GM21825 (cell line): ENCODE data around the gene FBN1.

Source experiments
- ATAC-seq: cut with Tn5 transposase; IDR thresholded peaks from one replicate; pipeline ENCODE4 v1.9.1; 2021; ENCODE audit warnings: mild to moderate bottlenecking, moderate library complexity; ENCODE audit not compliant: unreplicated experiment

The FBN1 gene

GRCh38 chr15:48556159-48556897 is 89.2 kb downstream of the FBN1 start:
- no peak for ATAC-seq

GRCh38 chr15:48555241-48555881 is 90.1 kb downstream of the FBN1 start:
- no peak for ATAC-seq

DNA sequence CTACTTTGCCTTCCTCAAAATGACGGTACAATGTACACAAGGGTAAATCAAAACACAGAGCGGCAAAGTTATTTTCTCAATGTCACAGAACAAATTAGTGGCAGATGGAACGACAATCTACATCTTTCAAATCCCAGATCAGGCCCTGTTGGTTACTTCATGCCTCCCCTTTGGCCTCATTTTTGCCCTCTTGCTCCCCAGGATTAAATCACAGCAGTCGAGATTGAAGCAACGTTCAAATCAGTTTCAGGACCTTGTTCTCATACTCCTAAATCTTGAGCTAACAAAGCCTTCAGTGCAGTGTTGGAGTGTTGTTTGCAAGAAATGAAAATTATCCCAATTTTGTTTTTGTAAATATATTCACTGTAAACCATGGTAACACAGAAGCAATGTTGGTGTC is 91.4 kb downstream of the FBN1 start:
- no peak for ATAC-seq

DNA sequence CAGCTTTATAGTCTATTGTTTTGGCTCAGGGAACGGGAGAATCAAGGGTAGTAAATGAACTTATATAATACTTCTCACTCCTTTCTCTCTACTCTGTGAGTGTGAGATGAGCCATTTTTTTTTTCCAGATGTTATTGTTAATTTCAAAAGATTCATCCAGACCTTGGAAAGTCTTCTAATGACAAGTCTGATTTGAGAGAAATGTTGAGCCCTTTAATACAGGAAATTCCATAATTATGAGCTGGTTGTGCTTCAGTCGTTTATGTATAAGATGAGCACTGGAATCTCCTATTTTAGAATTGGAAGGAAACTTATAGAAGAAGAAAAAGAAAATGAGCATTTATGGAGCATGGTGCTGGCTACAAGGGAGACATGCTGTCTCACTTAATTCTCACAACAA is 92.0 kb downstream of the FBN1 start:
- no peak for ATAC-seq

GRCh38 chr15:48550822-48551525 is 94.5 kb downstream of the FBN1 start:
- no peak for ATAC-seq

- no peak for ATAC-seq
These were observed 97.1 kb downstream of the FBN1 start for GRCh38 chr15:48548455-48548854.

DNA sequence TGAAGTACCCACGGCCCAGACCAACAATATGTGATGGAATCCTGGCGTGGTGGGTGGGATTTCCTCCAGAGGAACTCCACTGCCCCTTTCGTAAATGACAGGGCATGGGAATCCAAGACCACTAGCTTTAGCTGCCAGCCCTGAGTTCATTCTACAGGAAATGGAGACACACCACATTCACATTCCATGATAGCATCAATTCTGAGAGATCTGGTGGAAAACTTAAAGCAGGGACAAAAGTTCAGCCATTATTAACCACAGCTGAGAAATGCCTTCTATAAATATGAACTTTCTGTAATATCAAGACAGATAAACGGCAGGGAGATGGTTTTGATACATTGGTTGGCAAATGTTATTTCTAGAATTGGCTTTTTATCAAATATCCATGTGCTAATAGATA is 98.2 kb downstream of the FBN1 start:
- no peak for ATAC-seq

GRCh38 chr15:48546296-48546695 is 99.2 kb downstream of the FBN1 start:
- ATAC-seq: no peak

GRCh38 chr15:48544778-48545177 is 100.7 kb downstream of the FBN1 start:
- no peak for ATAC-seq

GRCh38 chr15:48541341-48542278 is 103.9 kb downstream of the FBN1 start:
- peak; percentile 57 for ATAC-seq

DNA sequence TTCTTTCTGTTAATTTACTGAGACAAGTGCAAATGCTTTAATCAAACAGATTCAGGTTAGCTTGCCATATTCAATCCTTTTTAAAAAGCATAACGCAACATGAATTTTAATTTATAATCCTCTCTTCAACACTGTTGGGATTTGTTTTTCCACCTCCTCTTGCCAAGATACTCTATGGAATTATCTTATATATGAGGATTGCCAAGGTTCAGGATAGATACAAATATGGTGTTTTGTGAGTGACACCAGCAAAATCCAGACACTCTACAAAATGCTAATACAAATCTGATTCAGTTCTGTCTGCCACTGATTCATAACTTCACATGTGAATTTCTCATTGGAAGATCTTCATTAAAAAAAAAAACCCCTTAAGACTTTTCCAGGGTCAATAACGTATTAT is 104.8 kb downstream of the FBN1 start:
- no peak for ATAC-seq

DNA sequence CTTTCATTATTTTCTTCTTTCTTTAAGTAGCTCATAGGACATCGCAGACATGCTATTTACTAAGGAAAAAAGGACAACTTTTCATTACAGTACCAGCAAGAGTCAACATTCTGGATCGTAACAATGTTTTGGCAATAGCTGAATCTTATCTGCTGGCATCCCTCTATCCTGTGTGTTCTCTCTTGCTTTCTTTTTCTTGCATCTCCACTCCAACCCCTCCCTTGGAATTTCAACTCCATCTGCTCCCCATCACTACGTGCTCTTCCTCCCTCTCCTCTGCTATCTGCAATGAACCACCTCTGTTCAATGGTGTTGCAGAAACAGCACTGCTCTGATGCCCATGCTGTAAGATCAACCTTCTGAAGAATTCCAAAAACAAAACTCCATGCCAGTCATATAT is 106.6 kb downstream of the FBN1 start:
- ATAC-seq: no peak

- no peak for ATAC-seq
These were observed 108.0 kb downstream of the FBN1 start for GRCh38 chr15:48537271-48538113.

DNA sequence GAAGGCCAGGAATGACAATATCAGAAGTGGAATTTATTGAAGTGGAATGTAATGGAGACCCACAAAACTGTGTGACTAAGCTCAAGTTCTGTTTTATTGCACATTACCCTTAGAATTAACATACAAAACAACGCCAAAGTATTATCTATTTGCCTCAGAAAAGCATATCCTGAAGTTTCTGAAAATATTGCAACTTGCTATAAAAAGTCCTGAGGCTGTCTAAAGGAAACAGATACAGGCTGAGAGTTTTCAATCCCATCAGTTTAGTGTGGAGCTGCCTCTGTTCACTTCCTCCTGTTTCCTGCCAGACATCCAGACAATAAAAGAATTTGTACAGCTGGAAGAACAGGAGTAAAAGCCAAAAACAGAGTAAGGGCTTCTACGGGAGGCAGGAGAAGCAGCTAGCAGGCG is 108.8 kb downstream of the FBN1 start:
- no peak for ATAC-seq

- ATAC-seq: no peak
These were observed 111.5 kb downstream of the FBN1 start for GRCh38 chr15:48533982-48534381.

GRCh38 chr15:48532946-48533345 is 112.6 kb downstream of the FBN1 start:
- no peak for ATAC-seq

- no peak for ATAC-seq
These were observed 115.0 kb downstream of the FBN1 start for GRCh38 chr15:48530528-48530927.

DNA sequence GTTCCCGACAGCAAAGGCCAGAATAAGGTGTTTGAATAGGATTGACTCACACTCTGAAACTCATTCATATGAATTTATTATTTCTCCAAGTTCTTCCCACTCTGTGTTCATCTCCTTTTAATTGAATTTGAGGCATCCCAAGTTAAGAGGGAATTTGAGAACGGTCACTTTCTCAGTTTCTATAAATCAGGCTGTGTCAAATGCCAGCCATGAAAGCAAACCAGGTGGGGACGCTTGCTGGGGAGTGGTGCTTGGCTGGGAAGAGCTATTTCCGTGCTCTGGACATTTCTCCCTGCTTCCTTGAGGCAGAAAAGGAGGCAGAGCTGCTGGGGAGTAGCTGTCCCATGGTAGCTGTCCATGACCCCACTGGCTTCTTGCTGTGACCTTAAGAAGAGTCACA is 116.6 kb downstream of the FBN1 start:
- no peak for ATAC-seq

- no peak for ATAC-seq
These were observed 118.0 kb downstream of the FBN1 start for GRCh38 chr15:48527517-48527916.

DNA sequence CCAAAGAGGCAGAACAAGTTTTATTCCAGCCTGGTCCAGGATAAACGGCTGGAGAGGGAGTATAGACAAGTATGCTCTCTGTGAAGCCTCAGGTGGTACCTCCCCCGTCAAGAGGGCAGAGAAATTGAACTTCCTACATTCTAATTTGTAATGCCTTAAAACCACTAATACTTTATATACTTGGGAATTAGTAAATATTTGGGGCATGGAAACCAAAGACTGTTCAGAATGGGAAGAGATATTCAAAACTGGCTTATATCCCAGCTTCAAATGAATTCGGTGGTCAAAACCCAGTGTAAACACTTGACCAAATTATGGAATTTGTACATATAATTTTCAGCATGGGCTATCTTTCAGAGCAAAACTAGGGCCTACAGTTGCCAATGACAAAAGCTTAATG is 122.6 kb downstream of the FBN1 start:
- no peak for ATAC-seq
